Calu3 (cell line): ENCODE data around the gene HOXC11. TPM values are rescaled to one million over a fixed set of nuclear protein-coding genes. Genes with fewer than 3 reads are reported as not detected.

Source experiments
- Bru-seq: library from RNA; stranded (reverse); fragments of 400-500 nt; gene quantifications from one replicate; lab custom pipeline; 2021; lab: Mats Ljungman, UMichigan
- BruChase-seq, 2 experiments: library from RNA; stranded (reverse); fragments of 400-500 nt; gene quantifications; one replicate each; lab custom pipeline; 2021; lab: Mats Ljungman, UMichigan
- BruUV-seq: library from RNA; stranded (reverse); fragments of 400-500 nt; replicated peaks from 2 replicates; lab custom pipeline; 2021; lab: Mats Ljungman, UMichigan
- CTCF ChIA-PET: fragments of 300-600 bp; sonication (Branson Sonifier 250); formaldehyde crosslinking; loops from one replicate; lab custom pipeline; 2022; ENCODE audit warnings: antibody characterized with exemption; lab: Charles Lee
- DNase-seq: peaks from one replicate; pipeline ENCODE4 v3.0.0; 2022
- H3K27ac Mint-ChIP-seq: one replicate; pipeline ENCODE4 v1.8.0; 2022; ENCODE audit warnings: mixed read lengths; ENCODE audit not compliant: unreplicated experiment
- H3K27me3 Mint-ChIP-seq: one replicate; pipeline ENCODE4 v1.8.0; 2022; ENCODE audit warnings: mixed read lengths; ENCODE audit not compliant: unreplicated experiment
- H3K36me3 Mint-ChIP-seq: one replicate; pipeline ENCODE4 v1.8.0; 2022; ENCODE audit warnings: mild to moderate bottlenecking, moderate library complexity, mixed read lengths; ENCODE audit not compliant: insufficient read depth, unreplicated experiment
- H3K4me1 Mint-ChIP-seq: one replicate; pipeline ENCODE4 v1.8.0; 2022; ENCODE audit warnings: mild to moderate bottlenecking, low read depth, mixed read lengths; ENCODE audit not compliant: unreplicated experiment
- H3K4me3 Mint-ChIP-seq: one replicate; pipeline ENCODE4 v1.8.0; 2022; ENCODE audit warnings: mild to moderate bottlenecking, low read depth, moderate library complexity, mixed read lengths; ENCODE audit not compliant: unreplicated experiment
- H3K9me3 Mint-ChIP-seq: one replicate; pipeline ENCODE4 v1.8.0; 2022; ENCODE audit warnings: low read depth, mixed read lengths; ENCODE audit not compliant: unreplicated experiment
- CTCF ChIP-seq: fragments of 200-600 bp; IDR thresholded peaks from one replicate; pipeline ENCODE4 v1.8.0; 2022; ENCODE audit warnings: antibody characterized with exemption; ENCODE audit not compliant: unreplicated experiment
- intact Hi-C: fragments of 100-400 bp; cut with micrococcal nuclease; formaldehyde crosslinking; loops from one replicate; pipeline ENCODE4 v1.10.0; 2022; ENCODE audit not compliant: unreplicated experiment
- long read RNA-seq: library from polyadenylated mRNA; stranded (forward); transcript quantifications from one replicate; pipeline ENCODE4 v2.0.0, GENCODE V29; 2022
- total RNA-seq: library from RNA; stranded (reverse); gene quantifications from 2 replicates; pipeline ENCODE4 v1.2.3, GENCODE V29; 2022

Gene HOXC11
- total RNA-seq (not detected in 2 replicates), Bru-seq, nascent RNA (not detected), BruChase-seq, experiment 1, labeled RNA remaining after a 6-hour chase (not detected), BruChase-seq, experiment 2, labeled RNA remaining after a 2-hour chase (percentile 16 among the genes with signal in this experiment)
- long read RNA-seq: 0 reads

DNA sequence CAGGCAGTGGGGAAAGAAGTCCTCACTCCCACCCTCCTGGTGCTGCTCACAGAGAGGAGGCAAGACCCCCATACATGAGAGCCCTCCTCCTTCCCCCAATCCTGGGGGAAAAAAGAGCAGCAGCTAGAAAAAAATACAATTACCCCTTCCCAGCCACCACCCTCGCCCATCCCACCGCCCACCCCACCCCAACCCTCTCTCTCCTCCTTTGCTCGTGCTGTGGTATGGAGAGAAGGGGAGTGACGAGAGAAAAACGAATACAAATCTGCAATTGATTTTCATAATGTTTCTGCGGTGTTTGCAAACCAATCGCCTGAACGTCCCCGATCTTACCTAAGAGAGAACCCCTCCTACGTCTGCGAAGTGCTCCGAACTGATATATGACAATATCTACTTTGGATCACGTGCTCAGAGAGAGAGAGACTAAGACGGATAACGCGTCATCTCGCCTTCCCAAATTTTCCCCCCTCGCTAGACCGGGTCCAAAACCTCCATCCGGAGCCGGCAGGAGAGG lies at the start of gene HOXC11:
TSS of gene HOXC11 (plus strand) at position 405 of the 514 bp plus-strand sequence. CDS start 116 bp downstream, outside the sequence.
- Mint-ChIP-seq H3K27me3 (peaks cover 87% of the 10 kb centered on the region), H3K27ac (no peak within 1 kb of the TSS), H3K4me3 (peak within 1 kb of the TSS; percentile 37), H3K9me3 (no peaks in the 10 kb centered on the region), H3K4me1 (no peaks in the 10 kb centered on the region), H3K36me3 (peaks cover 8% of the 10 kb centered on the region)
- intact Hi-C loops: no loop called here
- no peak for TF ChIP-seq CTCF
- DNase-seq: no peak
- CTCF ChIA-PET: interaction anchor here (0.6 to 0.7 kb wide), 2 partner anchors 9 to 36 kb away, joined by 3 to 4 read pairs; partner anchors contain the start of gene HOXC8
- BruUV-seq: no TSS peak

- H3K27ac Mint-ChIP-seq: no peak overlapping the region
- no peak for TF ChIP-seq CTCF
- no peak for DNase-seq
- H3K27me3 Mint-ChIP-seq: peaks cover 63% of the 10 kb centered on the region
- H3K4me1 Mint-ChIP-seq: peaks cover 9% of the 10 kb centered on the region
- CTCF ChIA-PET: no interaction called here
- H3K4me3 Mint-ChIP-seq: no peak overlapping the region
- intact Hi-C loops: no loop called here
- H3K9me3 Mint-ChIP-seq: no peaks in the 10 kb centered on the region
- BruUV-seq: no TSS peak
- H3K36me3 Mint-ChIP-seq: no peaks in the 10 kb centered on the region
Measured at GRCh38 chr12:53924521-53925405, 48.2 kb upstream of the HOXC11 start.

DNA sequence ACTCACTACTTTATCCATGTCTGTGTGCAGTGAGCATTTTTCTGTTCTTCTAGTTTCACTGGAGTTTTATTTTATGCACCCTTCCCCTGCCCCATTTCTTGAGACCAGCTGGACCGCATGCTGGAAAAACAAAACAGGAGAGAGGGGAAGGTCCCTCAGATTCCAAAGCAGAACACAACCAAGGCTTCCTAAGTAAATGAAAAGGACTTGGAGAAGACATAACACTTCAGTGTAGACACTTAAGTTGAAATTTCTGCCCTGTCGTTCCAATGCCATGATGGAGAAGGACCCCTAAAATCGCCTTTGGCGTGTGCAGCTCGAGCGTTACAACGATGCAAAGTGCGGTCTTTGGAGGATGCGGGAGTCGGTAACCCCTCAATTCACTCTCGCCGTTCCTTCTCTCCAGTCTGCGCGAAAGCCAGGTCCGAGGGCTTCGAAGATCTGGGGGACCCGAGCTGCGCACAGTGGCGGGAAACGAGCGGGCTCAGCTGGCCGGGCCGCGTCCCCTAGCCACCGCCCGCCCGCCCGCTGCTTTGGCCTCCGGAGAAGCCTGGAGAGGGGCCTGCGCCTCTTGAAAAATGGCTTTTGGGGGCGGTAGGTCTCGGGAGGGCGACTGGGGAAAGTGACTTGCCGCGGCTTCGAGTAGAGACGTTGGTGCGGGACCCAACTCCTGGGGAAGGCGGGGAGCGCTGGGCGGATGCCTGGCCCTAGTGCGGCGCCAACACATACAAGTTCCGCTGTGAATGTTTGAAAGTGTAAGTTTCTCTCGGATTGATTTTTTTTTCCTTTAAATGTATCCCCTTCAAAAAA lies 45.5 kb upstream of the HOXC11 start:
- CTCF ChIA-PET: no interaction called here
- Mint-ChIP-seq H3K36me3 (no peaks in the 10 kb centered on the region), H3K27ac (no peak overlapping the region), H3K27me3 (peaks cover 89% of the 10 kb centered on the region), H3K9me3 (no peaks in the 10 kb centered on the region), H3K4me1 (peaks cover 9% of the 10 kb centered on the region), H3K4me3 (no peak overlapping the region)
- BruUV-seq: no TSS peak
- TF ChIP-seq CTCF: no peak
- no peak for DNase-seq
- intact Hi-C loops: no loop called here
